Glomerular visceral epithelial cell (primary cell): ENCODE data around the gene ZFPL1.
A peak's percentile ranks its signal among the peaks of the same experiment; 100 is the strongest.

Experiments
- DNase-seq: peaks from one replicate; pipeline ENCODE4 v3.0.0-alpha.2; 2016; ENCODE audit errors: extremely low spot score

Gene ZFPL1

GRCh38 chr11:65128182-65129145, 44.4 kb downstream of the ZFPL1 start:
- DNase-seq: no peak

- no peak for DNase-seq
Observed at GRCh38 chr11:65129649-65130441, 45.8 kb downstream of the ZFPL1 start.

- no peak for DNase-seq
Observed at GRCh38 chr11:65130631-65131416, 46.8 kb downstream of the ZFPL1 start.

- DNase-seq: no peak
Observed at GRCh38 chr11:65131417-65131776, 47.4 kb downstream of the ZFPL1 start.

GRCh38 chr11:65131895-65132237, 47.8 kb downstream of the ZFPL1 start:
- no peak for DNase-seq

- DNase-seq: no peak
Observed at GRCh38 chr11:65132238-65132987, 48.4 kb downstream of the ZFPL1 start.

GRCh38 chr11:65132988-65133700, 49.1 kb downstream of the ZFPL1 start:
- DNase-seq: peak; percentile 48

- DNase-seq: no peak
Observed at GRCh38 chr11:65133724-65134123, 49.7 kb downstream of the ZFPL1 start.

- DNase-seq: peak; percentile 80
Observed at GRCh38 chr11:65134240-65134951, 50.4 kb downstream of the ZFPL1 start, which contains the start of gene SYVN1. SYVN1 (minus strand) TSS chr11:65134519; CDS start chr11:65133601, 918 bp downstream.

GRCh38 chr11:65134952-65135632, 51.1 kb downstream of the ZFPL1 start:
- peak; percentile 95 for DNase-seq

- DNase-seq: no peak
Observed at GRCh38 chr11:65135633-65136145, 51.7 kb downstream of the ZFPL1 start.

- no peak for DNase-seq
Observed at GRCh38 chr11:65136515-65137096, 52.6 kb downstream of the ZFPL1 start.
